SK-N-SH (cell line): ENCODE measurements around the gene ZNF148. TPM values are rescaled to one million over a fixed set of nuclear protein-coding genes. Genes with fewer than 3 reads are reported as not detected.

Experiments used
- CTCF ChIA-PET: fragments of 300-600, 350-600 bp; formaldehyde crosslinking; extraction: SDS; loops from one replicate; lab custom pipeline; 2021; lab: Yijun Ruan, JAX
- POLR2A ChIA-PET: fragments of 350-600 bp; sonication (Branson Sonifier 250); formaldehyde crosslinking; extraction: SDS; loops from one replicate; lab custom pipeline; 2020; ENCODE audit warnings: antibody characterized with exemption, inconsistent platforms; lab: Yijun Ruan, JAX
- DNase-seq: peaks from one replicate; pipeline ENCODE4 v3.0.0; 2012
- H2AFZ ChIP-seq: fragments of 200-600 bp; sonication (generic); 2 replicates; pipeline ENCODE4 v1.8.1; 2016; ENCODE audit warnings: antibody characterized with exemption, mild to moderate bottlenecking, low read depth
- H3F3A ChIP-seq: fragments of 200-600 bp; sonication (generic); replicated peaks from 2 replicates; pipeline ENCODE3; 2016; ENCODE audit warnings: antibody characterized with exemption, mild to moderate bottlenecking; ENCODE audit not compliant: insufficient read depth
- H3K27ac ChIP-seq, 2 experiments: fragments of 200-500 bp in 1 of 2; fragments of 200-600 bp in 1 of 2; sonication (Bioruptor generic) in 1 of 2; sonication (generic), shearing (Covaris generic) in 1 of 2; 2 replicates each; pipeline versions ENCODE4 v1.5.1 to v1.6.1; 2014 to 2016; ENCODE audit warnings: low read depth in 2 of 2, inconsistent platforms in 1 of 2, low read length in 1 of 2, mild to moderate bottlenecking in 1 of 2, mixed read lengths in 1 of 2
- H3K27me3 ChIP-seq: fragments of 200-600 bp; sonication (generic), shearing (Covaris generic); 2 replicates; pipeline ENCODE4 v1.6.1; 2016; ENCODE audit warnings: mixed run types; ENCODE audit not compliant: insufficient read depth
- H3K36me3 ChIP-seq, 2 experiments: fragments of 200-500 bp in 1 of 2; fragments of 200-600 bp in 1 of 2; sonication (Bioruptor generic) in 1 of 2; sonication (generic) in 1 of 2; replicated peaks in 1 of 2; 2 replicates each; pipeline versions ENCODE3 to v1.5.1; 2014 to 2016; ENCODE audit warnings: low read length in 1 of 2, mild to moderate bottlenecking in 1 of 2; ENCODE audit not compliant: insufficient read depth in 2 of 2, control insufficient read depth in 1 of 2
- H3K4me1 ChIP-seq, 2 experiments: fragments of 200-500 bp in 1 of 2; fragments of 200-600 bp in 1 of 2; sonication (Bioruptor generic) in 1 of 2; sonication (generic), shearing (Covaris generic) in 1 of 2; 2 replicates each; pipeline versions ENCODE4 v1.5.1 to v1.6.1; 2014 to 2016; ENCODE audit warnings: low read depth in 1 of 2, low read length in 1 of 2, mixed run types in 1 of 2; ENCODE audit not compliant: insufficient read depth in 2 of 2, control insufficient read depth in 1 of 2
- H3K4me2 ChIP-seq: fragments of 200-600 bp; sonication (generic), shearing (Covaris generic); 2 replicates; pipeline ENCODE4 v1.6.1; 2017; ENCODE audit warnings: mixed run types
- H3K4me3 ChIP-seq, 2 experiments: fragments of 200-500 bp in 1 of 2; fragments of 200-600 bp in 1 of 2; sonication (Bioruptor generic) in 1 of 2; sonication (generic), shearing (Covaris generic) in 1 of 2; 2 replicates each; pipeline versions ENCODE4 v1.5.1 to v1.8.1; 2014 to 2016; ENCODE audit warnings: low read depth in 2 of 2, inconsistent platforms in 1 of 2, low read length in 1 of 2, mild to moderate bottlenecking in 1 of 2, mixed read lengths in 1 of 2, moderate library complexity in 1 of 2
- H3K79me2 ChIP-seq: fragments of 200-600 bp; sonication (generic); 2 replicates; pipeline ENCODE4 v1.8.1; 2017; ENCODE audit warnings: mild to moderate bottlenecking; ENCODE audit not compliant: insufficient read depth
- H3K9ac ChIP-seq: fragments of 200-600 bp; sonication (generic); 2 replicates; pipeline ENCODE4 v1.6.1; 2017; ENCODE audit warnings: mixed run types
- H3K9me2 ChIP-seq: fragments of 200-600 bp; sonication (generic); 2 replicates; pipeline ENCODE4 v1.6.1; 2017; ENCODE audit warnings: mixed run types
- H3K9me3 ChIP-seq: fragments of 200-600 bp; sonication (generic); 2 replicates; pipeline ENCODE4 v1.6.1; 2017; ENCODE audit warnings: mixed run types, mild to moderate bottlenecking, moderate library complexity
- H4K20me1 ChIP-seq: fragments of 200-600 bp; sonication (generic); 2 replicates; pipeline ENCODE4 v1.6.1; 2017; ENCODE audit warnings: mild to moderate bottlenecking, mixed run types; ENCODE audit not compliant: insufficient read depth
- EZH2phosphoT487 ChIP-seq: fragments of 200-600 bp; sonication (generic); IDR thresholded peaks from 2 replicates; pipeline ENCODE4 v1.6.1; 2017; ENCODE audit warnings: low read depth, mixed run types, mild to moderate bottlenecking, antibody characterized with exemption, moderate library complexity, borderline replicate concordance
- JUND ChIP-seq: IDR thresholded peaks from 2 replicates; pipeline ENCODE4 v1.4.0; 2012
- POLR2AphosphoS5 ChIP-seq: IDR thresholded peaks from 2 replicates; pipeline ENCODE4 v1.6.1; 2012; ENCODE audit warnings: low read depth, low read length
- WGBS: methylation state at CpG from one replicate; pipeline ENCODE4 v1.1.6; 2017; ENCODE audit warnings: low lambda C conversion rate; 5-methylcytosine and 5-hydroxymethylcytosine counted together
- polyA plus RNA-seq, 3 experiments: library from polyadenylated mRNA; depleted of rRNA; stranded (reverse); fragments of >200 nt; gene quantifications; 2 replicates each; pipeline ENCODE4 v1.2.3, GENCODE V29; 2012
- small RNA-seq, 7 experiments: library from RNA; depleted of rRNA; stranded (forward); fragments of <200 nt; gene quantifications; one replicate each; pipeline ENCODE3, GENCODE V24; 2012

ZNF148 gene
- polyA plus RNA-seq, 1 of the 3 experiments (the other 2 are of a cell fraction): 5.1 TPM

DNA sequence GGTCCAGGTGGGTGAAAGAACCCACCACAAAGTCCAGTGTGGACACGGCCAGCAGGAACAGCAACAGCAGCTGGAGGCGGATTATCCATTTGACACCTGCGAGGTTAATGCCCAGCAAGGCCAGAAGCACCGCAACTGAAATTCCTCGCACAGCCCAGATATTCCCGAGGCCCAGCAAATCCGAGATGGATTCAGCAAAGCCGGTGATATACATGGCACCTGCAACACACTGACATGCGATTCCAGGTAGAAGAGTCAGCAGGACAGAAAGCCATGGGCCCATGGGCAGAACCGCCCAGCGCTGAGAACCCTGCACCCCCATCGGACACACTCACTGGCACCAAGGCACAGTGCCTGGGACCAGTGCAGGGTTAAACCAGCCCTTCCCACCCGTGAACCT lies 197.4 kb downstream of the ZNF148 start:
- Histone ChIP-seq H3K4me2 (no peak overlapping the region), H3K79me2 (no peaks in the 10 kb centered on the region), H3K9me3 (no peaks in the 10 kb centered on the region), H3K9ac (no peak overlapping the region), H3K27me3 (no peaks in the 10 kb centered on the region), H2AFZ (no peak overlapping the region), H3K4me3 (no peak overlapping the region), H3K4me1 (no peaks in the 10 kb centered on the region), H3F3A (no peaks in the 10 kb centered on the region), H3K27ac (no peak overlapping the region), H4K20me1 (no peaks in the 10 kb centered on the region), H3K36me3 (no peaks in the 10 kb centered on the region), H3K9me2 (no peaks in the 10 kb centered on the region)
- TF ChIP-seq JUND (no peak), POLR2AphosphoS5 (no peak), EZH2phosphoT487 (no peak)
- WGBS: 86% methylated on average over 2 of the region's 13 CpGs
- DNase-seq: no peak
- ChIA-PET CTCF (no interaction called here), POLR2A (no interaction called here)

Small RNAs within 50 kb of the gene (small RNA-seq; reads per million reads assigned to genes)
- gene RNU6-232P: 0 reads per million in 7 experiments

Other genes with a start within 250 kb of the ZNF148 start
- 7.5 and 13.2 TPM in 2 replicates for gene SLC12A8, start 162.6 kb downstream of the ZNF148 start, polyA plus RNA-seq (2012; rRNA removed)
- 5.1 and 7.6 TPM in 2 replicates for gene SNX4, start 144.9 kb upstream of the ZNF148 start, polyA plus RNA-seq (2012; rRNA removed)
- 2.5 and 3.6 TPM in 2 replicates for gene OSBPL11, start 220.2 kb upstream of the ZNF148 start, polyA plus RNA-seq (2012; rRNA removed)